ENCODE data around the gene GLYATL1B. TPM values are rescaled to one million over a fixed set of nuclear protein-coding genes. Genes with fewer than 3 reads are reported as not detected.
"Not testable (repeated sequence)": the region's sequence is repeated elsewhere in the genome, so short reads cannot be mapped to it uniquely, and the experiment has no call there.

The GLYATL1B gene
- total RNA-seq, 2 donors from 2014 or later, result not detected

GRCh38 chr11:59076876-59077571 is 9.1 kb upstream of the GLYATL1B start:
- H3K27ac ChIP-seq, result no peak overlapping the region
- H3K4me1 ChIP-seq (ENCODE audit: control insufficient read depth in 1 of 2, low read depth in 2 of 2), result no peaks in the 10 kb centered on the region
- H3K4me3 ChIP-seq, result no peak overlapping the region
- no peak for DNase-seq (ENCODE audit: low spot score)
- no peaks in the 10 kb centered on the region for H3K36me3 ChIP-seq
- H3K9me3 ChIP-seq, result no peaks in the 10 kb centered on the region
- no peaks in the 10 kb centered on the region for H3K27me3 ChIP-seq (replicated peaks; ENCODE audit: insufficient read depth)
- no peak for ATAC-seq (ENCODE audit: insufficient number of reproducible peaks, low FRiP score, low read depth)
- no peak for TF ChIP-seq CTCF (IDR thresholded peaks at IDR 0.05)

GRCh38 chr11:59078435-59078834 is 7.7 kb upstream of the GLYATL1B start:
- H3K4me1 ChIP-seq (ENCODE audit: control insufficient read depth in 1 of 2, low read depth in 2 of 2), result no peaks in the 10 kb centered on the region
- DNase-seq (ENCODE audit: low spot score), result no peak
- no peak overlapping the region for H3K27ac ChIP-seq
- no peaks in the 10 kb centered on the region for H3K27me3 ChIP-seq (replicated peaks; ENCODE audit: insufficient read depth)
- no peaks in the 10 kb centered on the region for H3K9me3 ChIP-seq
- TF ChIP-seq CTCF (IDR thresholded peaks at IDR 0.05), result no peak
- H3K36me3 ChIP-seq, result no peaks in the 10 kb centered on the region
- H3K4me3 ChIP-seq, result no peak overlapping the region
- ATAC-seq (ENCODE audit: insufficient number of reproducible peaks, low FRiP score, low read depth), result no peak

- ATAC-seq (ENCODE audit: insufficient number of reproducible peaks, low FRiP score, low read depth), result no peak
- no peak overlapping the region for H3K4me3 ChIP-seq
These were observed 7.0 kb upstream of the GLYATL1B start for GRCh38 chr11:59079086-59079485.

GRCh38 chr11:59080421-59080820 is 5.7 kb upstream of the GLYATL1B start:
- H3K36me3 ChIP-seq; H3K9me3 ChIP-seq; H3K4me3 ChIP-seq; ATAC-seq (ENCODE audit: insufficient number of reproducible peaks, low FRiP score, low read depth); H3K4me1 ChIP-seq (ENCODE audit: control insufficient read depth in 1 of 2, low read depth in 2 of 2); H3K27ac ChIP-seq; DNase-seq (ENCODE audit: low spot score); H3K27me3 ChIP-seq (replicated peaks; ENCODE audit: insufficient read depth): not testable (repeated sequence)

More at GRCh38 chr11:59079086-59079485, 7.0 kb upstream of the GLYATL1B start:
- DNase-seq (ENCODE audit: low spot score), result no peak
- H3K4me1 ChIP-seq (ENCODE audit: control insufficient read depth in 1 of 2, low read depth in 2 of 2), result no peaks in the 10 kb centered on the region
- H3K36me3 ChIP-seq, result no peaks in the 10 kb centered on the region
- no peak overlapping the region for H3K27ac ChIP-seq
- no peaks in the 10 kb centered on the region for H3K9me3 ChIP-seq
- no peaks in the 10 kb centered on the region for H3K27me3 ChIP-seq (replicated peaks; ENCODE audit: insufficient read depth)
- no peak for TF ChIP-seq CTCF (IDR thresholded peaks at IDR 0.05)

GRCh38 chr11:59081430-59082020 is 4.6 kb upstream of the GLYATL1B start:
- H3K27ac ChIP-seq; H3K4me3 ChIP-seq; H3K27me3 ChIP-seq (replicated peaks; ENCODE audit: insufficient read depth); ATAC-seq (ENCODE audit: insufficient number of reproducible peaks, low FRiP score, low read depth); H3K9me3 ChIP-seq; H3K36me3 ChIP-seq; DNase-seq (ENCODE audit: low spot score); H3K4me1 ChIP-seq (ENCODE audit: control insufficient read depth in 1 of 2, low read depth in 2 of 2): not testable (repeated sequence)

GRCh38 chr11:59088162-59088561 is 2.1 kb downstream of the GLYATL1B start:
- H3K36me3 ChIP-seq, result no peaks in the 10 kb centered on the region
- no peaks in the 10 kb centered on the region for H3K4me1 ChIP-seq (ENCODE audit: control insufficient read depth in 1 of 2, low read depth in 2 of 2)
- H3K4me3 ChIP-seq, result no peak overlapping the region
- no peaks in the 10 kb centered on the region for H3K9me3 ChIP-seq
- H3K27ac ChIP-seq, result no peak overlapping the region
- no peaks in the 10 kb centered on the region for H3K27me3 ChIP-seq (replicated peaks; ENCODE audit: insufficient read depth)
- DNase-seq (ENCODE audit: low spot score) (no peak), ATAC-seq (ENCODE audit: insufficient number of reproducible peaks, low FRiP score, low read depth) (no peak)
- TF ChIP-seq CTCF (IDR thresholded peaks at IDR 0.05), result no peak

- not testable (repeated sequence) for DNase-seq (ENCODE audit: low spot score); H3K27me3 ChIP-seq (replicated peaks; ENCODE audit: insufficient read depth); H3K27ac ChIP-seq; H3K9me3 ChIP-seq; H3K4me1 ChIP-seq (ENCODE audit: control insufficient read depth in 1 of 2, low read depth in 2 of 2); H3K36me3 ChIP-seq; ATAC-seq (ENCODE audit: insufficient number of reproducible peaks, low FRiP score, low read depth); H3K4me3 ChIP-seq
These were observed 7.5 kb downstream of the GLYATL1B start for GRCh38 chr11:59093576-59093975.

- not testable (repeated sequence) for H3K27ac ChIP-seq; H3K9me3 ChIP-seq; DNase-seq (ENCODE audit: low spot score); H3K27me3 ChIP-seq (replicated peaks; ENCODE audit: insufficient read depth); H3K4me1 ChIP-seq (ENCODE audit: control insufficient read depth in 1 of 2, low read depth in 2 of 2); H3K4me3 ChIP-seq; ATAC-seq (ENCODE audit: insufficient number of reproducible peaks, low FRiP score, low read depth); H3K36me3 ChIP-seq
These were observed 9.1 kb downstream of the GLYATL1B start for GRCh38 chr11:59095225-59095624.

GRCh38 chr11:59095972-59096575 is 10.0 kb downstream of the GLYATL1B start:
- ATAC-seq (ENCODE audit: insufficient number of reproducible peaks, low FRiP score, low read depth); H3K4me3 ChIP-seq; H3K9me3 ChIP-seq; H3K27me3 ChIP-seq (replicated peaks; ENCODE audit: insufficient read depth); H3K4me1 ChIP-seq (ENCODE audit: control insufficient read depth in 1 of 2, low read depth in 2 of 2); DNase-seq (ENCODE audit: low spot score); H3K27ac ChIP-seq; H3K36me3 ChIP-seq: not testable (repeated sequence)

All from thoracic aorta (tissue), 2 donors.